Left lung (tissue), 10 donors: ENCODE data around the gene SLC38A8. TPM values are rescaled to one million over a fixed set of nuclear protein-coding genes. Genes with fewer than 3 reads are reported as not detected.
A peak's percentile ranks its signal among the peaks of the same experiment; 100 is the strongest.

Experiments used
- ATAC-seq: fragments of 200-7000 bp; cut with Tn5 transposase; one replicate; pipeline ENCODE4 v1.9.1; 2020; ENCODE audit warnings: moderate library complexity
- DNase-seq, 4 donors: peaks; one replicate each; pipeline ENCODE4 v3.0.0-alpha.2; 2013 to 2020
- H3K27ac ChIP-seq, 2 donors: fragments of 200-600 bp; sonication (generic) in 1 of 2; one replicate each; pipeline versions ENCODE4 v1.5.0 to v1.8.0; 2020 to 2021
- H3K27me3 ChIP-seq, 2 donors: fragments of 200-600 bp; sonication (generic) in 1 of 2; one replicate each; pipeline versions ENCODE4 v1.5.0 to v1.8.0; 2020 to 2021
- H3K36me3 ChIP-seq, 2 donors: fragments of 200-600 bp; sonication (generic) in 1 of 2; one replicate each; pipeline versions ENCODE4 v1.5.0 to v1.8.0; 2020 to 2021
- H3K4me1 ChIP-seq, 2 donors: fragments of 200-600 bp; one replicate each; pipeline ENCODE4 v1.8.0; 2021
- H3K4me3 ChIP-seq, 2 donors: fragments of 200-600 bp; sonication (generic) in 1 of 2; one replicate each; pipeline versions ENCODE4 v1.5.0 to v1.8.0; 2020 to 2021; ENCODE audit warnings: mild to moderate bottlenecking in 1 of 2
- H3K9me3 ChIP-seq, 2 donors: fragments of 200-600 bp; sonication (generic) in 1 of 2; one replicate each; pipeline versions ENCODE4 v1.5.0 to v1.8.0; 2020 to 2021
- CTCF ChIP-seq, 2 donors: fragments of 200-600 bp; sonication (generic) in 1 of 2; IDR thresholded peaks; one replicate each; pipeline versions ENCODE4 v1.5.0 to v1.8.0; 2021; ENCODE audit warnings: antibody characterized with exemption in 2 of 2
- intact Hi-C, 2 donors: fragments of 100-400 bp; cut with DNase I; formaldehyde crosslinking; loops; one replicate each; pipeline versions ENCODE4 v1.11.2 to v1.14.2; 2022
- polyA plus RNA-seq, 6 donors: library from polyadenylated mRNA; unstranded; fragments of 120-200 nt; gene quantifications; one replicate each; pipeline ENCODE4 v1.2.1, GENCODE V29; 2013; ENCODE audit not compliant: insufficient read length in 6 of 6
- total RNA-seq, 2 donors: library from RNA; stranded (reverse); fragmentation: NEBNext Ultra II Directional; extraction: Animal tissue kit (Norgen Biotek cat#: 25700); gene quantifications; one replicate each; pipeline ENCODE4 v1.2.1, GENCODE V29; 2021
- donor health status: DM: no; HTN: yes; CAD: no.
- donor health status: DM: no; HTN: no; CAD: no.

SLC38A8 gene
- total and polyA plus RNA-seq, 8 donors, result 0.65 TPM; not detected in 7

- Histone ChIP-seq H3K27me3 (peaks cover 0 to 81% of the 10 kb centered on the region in 2 donors), H3K36me3 (no peaks in the 10 kb centered on the region), H3K9me3 (no peaks in the 10 kb centered on the region), H3K27ac (no peak overlapping the region), H3K4me1 (no peaks in the 10 kb centered on the region), H3K4me3 (no peak overlapping the region)
- ATAC-seq (no peak), DNase-seq (peak in 1 of 4 donors; percentile 41)
- no peak for TF ChIP-seq CTCF (IDR thresholded peaks at IDR 0.05)
- intact Hi-C loops, result no loop called here
These were observed 13.1 kb downstream of the SLC38A8 start for GRCh38 chr16:84029297-84030047.

- no peaks in the 10 kb centered on the region for H3K36me3 ChIP-seq
- ATAC-seq (no peak), DNase-seq (peak in 1 of 4 donors; percentile 56)
- H3K4me1 ChIP-seq, result no peaks in the 10 kb centered on the region
- no peak overlapping the region for H3K27ac ChIP-seq
- H3K4me3 ChIP-seq, result no peak overlapping the region
- no peak for TF ChIP-seq CTCF (IDR thresholded peaks at IDR 0.05)
- no peaks in the 10 kb centered on the region for H3K9me3 ChIP-seq
- intact Hi-C loops, result no loop called here
- H3K27me3 ChIP-seq, result peaks cover 0 to 83% of the 10 kb centered on the region in 2 donors
These were observed 15.0 kb downstream of the SLC38A8 start for GRCh38 chr16:84027625-84028024.

GRCh38 chr16:84026606-84027005 lies 16.0 kb downstream of the SLC38A8 start:
- Histone ChIP-seq H3K4me1 (no peaks in the 10 kb centered on the region), H3K27me3 (peaks cover 0 to 84% of the 10 kb centered on the region in 2 donors), H3K4me3 (no peak overlapping the region), H3K36me3 (no peaks in the 10 kb centered on the region), H3K9me3 (peaks cover 0 to 4% of the 10 kb centered on the region in 2 donors), H3K27ac (no peak overlapping the region)
- ATAC-seq, result no peak
- no peak for TF ChIP-seq CTCF (IDR thresholded peaks at IDR 0.05)
- DNase-seq, result no peak
- intact Hi-C loops, result no loop called here

- Histone ChIP-seq H3K9me3 (peaks cover 0 to 9% of the 10 kb centered on the region in 2 donors), H3K27ac (no peak overlapping the region), H3K4me3 (no peak overlapping the region), H3K36me3 (no peaks in the 10 kb centered on the region), H3K27me3 (peaks cover 0 to 74% of the 10 kb centered on the region in 2 donors), H3K4me1 (no peaks in the 10 kb centered on the region)
- DNase-seq (no peak), ATAC-seq (no peak)
- intact Hi-C loops, result no loop called here
- TF ChIP-seq CTCF (IDR thresholded peaks at IDR 0.05), result no peak
These were observed 17.7 kb downstream of the SLC38A8 start for GRCh38 chr16:84024854-84025253.

GRCh38 chr16:84022644-84023043 lies 20.0 kb downstream of the SLC38A8 start:
- H3K4me1 ChIP-seq, result no peaks in the 10 kb centered on the region
- peaks cover 0 to 80% of the 10 kb centered on the region in 2 donors for H3K27me3 ChIP-seq
- no peak overlapping the region for H3K4me3 ChIP-seq
- no peaks in the 10 kb centered on the region for H3K36me3 ChIP-seq
- TF ChIP-seq CTCF (IDR thresholded peaks at IDR 0.05), result no peak
- peaks cover 0 to 9% of the 10 kb centered on the region in 2 donors for H3K9me3 ChIP-seq
- H3K27ac ChIP-seq, result no peak overlapping the region
- no peak for ATAC-seq
- intact Hi-C loops, result no loop called here
- DNase-seq, result peak in 1 of 4 donors; percentile 58
